GM10266 (cell line): ENCODE results near the gene WDR5.

Experiments used
- DNase-seq: peaks from one replicate; pipeline ENCODE4 v3.0.0; 2012; ENCODE audit errors: extremely low spot score
- CTCF ChIP-seq: IDR thresholded peaks from 2 replicates; pipeline ENCODE4 v1.5.1; 2012; ENCODE audit warnings: mild to moderate bottlenecking, low read depth; ENCODE audit not compliant: control insufficient read depth, insufficient read depth; ENCODE audit errors: missing control alignments

Gene WDR5

GRCh38 chr9:134175808-134176598, 40.1 kb downstream of the WDR5 start:
- no peak for DNase-seq
- TF ChIP-seq CTCF = no peak

GRCh38 chr9:134176599-134176968, 40.7 kb downstream of the WDR5 start:
- no peak for DNase-seq
- TF ChIP-seq CTCF = no peak

- TF ChIP-seq CTCF = no peak
- no peak for DNase-seq
Measured at GRCh38 chr9:134177186-134177585, 41.3 kb downstream of the WDR5 start.

GRCh38 chr9:134177624-134178393, 41.9 kb downstream of the WDR5 start:
- no peak for DNase-seq
- no peak for TF ChIP-seq CTCF

GRCh38 chr9:134178394-134178767, 42.5 kb downstream of the WDR5 start:
- TF ChIP-seq CTCF = no peak

GRCh38 chr9:134178768-134179551, 43.1 kb downstream of the WDR5 start:
- no peak for TF ChIP-seq CTCF
- no peak for DNase-seq

More at GRCh38 chr9:134178394-134178767, 42.5 kb downstream of the WDR5 start:
- no peak for DNase-seq
